Brain pericyte (primary cell): ENCODE results near the gene MED14.

Experiments used
- DNase-seq: peaks from one replicate; pipeline ENCODE4 v3.0.0-alpha.2; 2012; ENCODE audit warnings: low read depth, low spot score

Gene MED14

GRCh38 chrX:40612511-40612910 lies 122.8 kb downstream of the MED14 start:
- DNase-seq, result no peak

DNA sequence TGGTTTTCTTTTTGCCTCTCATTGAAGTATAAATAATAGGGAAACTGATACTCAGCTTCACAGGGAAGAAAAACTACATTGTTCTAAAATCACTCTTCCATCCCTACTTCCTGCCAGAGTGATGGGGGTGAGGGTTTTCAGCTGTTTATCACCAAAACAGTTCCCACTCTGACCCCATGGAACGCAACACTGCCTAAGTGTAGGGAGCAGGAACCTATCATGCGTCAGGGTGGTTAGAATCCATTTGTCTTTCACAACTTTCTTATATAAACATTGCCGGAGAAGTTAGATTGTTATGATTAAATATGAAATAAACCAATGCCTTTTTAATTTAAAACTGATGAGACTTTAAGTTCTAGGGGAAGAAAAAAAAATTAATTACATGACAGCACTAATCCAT lies 128.0 kb downstream of the MED14 start:
- DNase-seq, result no peak

- no peak for DNase-seq
Observed at GRCh38 chrX:40603446-40603845, 131.9 kb downstream of the MED14 start.
